Stimulated activated naive B cell treated with anti-CD40 and anti-IgM and Interleukin-4, amounts not matched to agents 10 μg/mL and 1 μg/mL and 100 μg/mL, for 72 hours (primary cell): ENCODE results near the gene CNPY1.
"Not testable (repeated sequence)": the region's sequence is repeated elsewhere in the genome, so short reads cannot be mapped to it uniquely, and the experiment has no call there.

Experiments
- ATAC-seq, 2 donors: fragments of 150-1000 bp; cut with Tn5 transposase; replicated peaks; 2 replicates each; pipeline ENCODE4 v1.10.0; 2021; ENCODE audit warnings: moderate library complexity in 1 of 2
- DNase-seq: peaks from one replicate; pipeline ENCODE4 v3.0.0; 2021
- H3K27ac Mint-ChIP-seq: one replicate; pipeline ENCODE4 v1.8.0; 2022; ENCODE audit warnings: mild to moderate bottlenecking, mixed read lengths
- H3K27me3 Mint-ChIP-seq, 2 donors: one replicate each; pipeline ENCODE4 v1.8.0; 2022; ENCODE audit warnings: mixed read lengths in 2 of 2
- H3K36me3 Mint-ChIP-seq, 2 donors: one replicate each; pipeline ENCODE4 v1.8.0; 2022; ENCODE audit warnings: mixed read lengths in 2 of 2, mild to moderate bottlenecking in 1 of 2
- H3K4me1 Mint-ChIP-seq, 2 donors: one replicate each; pipeline ENCODE4 v1.8.0; 2022; ENCODE audit warnings: mixed read lengths in 2 of 2, mild to moderate bottlenecking in 1 of 2
- H3K4me3 Mint-ChIP-seq, 2 donors: one replicate each; pipeline ENCODE4 v1.8.0; 2022; ENCODE audit warnings: mild to moderate bottlenecking in 2 of 2, mixed read lengths in 2 of 2, moderate library complexity in 1 of 2
- H3K9me3 Mint-ChIP-seq, 2 donors: one replicate each; pipeline ENCODE4 v1.8.0; 2022; ENCODE audit warnings: mixed read lengths in 2 of 2, mild to moderate bottlenecking in 1 of 2

CNPY1 gene

GRCh38 chr7:155570991-155571390 lies 24.6 kb upstream of the CNPY1 start:
- H3K36me3 Mint-ChIP-seq, result no peaks in the 10 kb centered on the region
- H3K27ac Mint-ChIP-seq, result no peak overlapping the region
- DNase-seq, result no peak
- no peaks in the 10 kb centered on the region for H3K4me1 Mint-ChIP-seq
- ATAC-seq, result no peak
- peaks cover 15 to 22% of the 10 kb centered on the region in 2 donors for H3K27me3 Mint-ChIP-seq
- no peak overlapping the region for H3K4me3 Mint-ChIP-seq
- H3K9me3 Mint-ChIP-seq, result no peaks in the 10 kb centered on the region

DNA sequence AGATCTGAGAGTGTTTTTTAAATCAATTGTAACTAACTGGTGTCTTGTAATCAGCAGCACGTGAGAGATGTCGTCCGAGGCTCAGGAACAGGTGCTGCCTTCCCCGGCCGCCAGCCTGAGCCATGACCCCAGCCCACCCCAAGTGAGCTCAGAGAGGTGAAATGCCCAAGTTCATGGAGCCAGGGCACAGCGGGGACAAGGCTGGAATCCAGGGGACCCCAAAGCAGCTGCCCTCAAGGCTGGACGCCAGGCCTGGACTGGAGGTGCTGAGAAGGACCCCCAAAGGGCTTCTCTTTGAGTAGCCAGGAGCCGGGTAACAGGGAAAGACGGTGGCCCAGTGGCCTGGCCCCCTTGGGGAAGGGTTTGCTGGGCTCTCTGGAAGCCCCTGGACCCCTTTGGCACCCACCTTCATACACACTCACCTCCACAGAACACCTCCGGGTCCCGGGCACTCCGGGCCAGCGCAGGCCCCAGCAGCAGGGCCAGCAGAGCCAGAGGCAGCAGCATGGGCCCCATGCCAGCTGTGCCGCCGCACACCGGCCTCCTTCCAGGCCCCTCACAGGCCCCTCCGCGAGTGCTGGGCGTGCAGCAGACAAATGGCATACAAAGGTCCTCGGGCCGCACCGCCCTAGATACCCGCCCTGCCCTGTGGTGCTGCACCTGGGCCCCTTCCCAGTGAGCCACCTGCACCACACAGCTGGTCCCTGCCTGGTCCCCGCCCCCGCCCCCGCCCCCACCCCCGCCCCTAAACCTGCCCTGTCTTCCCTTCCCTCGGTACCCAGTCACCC lies 24.0 kb upstream of the CNPY1 start:
- Mint-ChIP-seq H3K36me3 (no peaks in the 10 kb centered on the region), H3K9me3 (no peaks in the 10 kb centered on the region), H3K4me3 (no peak overlapping the region), H3K27me3 (peaks cover 15 to 22% of the 10 kb centered on the region in 2 donors), H3K27ac (peak overlapping the region; percentile 52), H3K4me1 (no peaks in the 10 kb centered on the region)
- DNase-seq (no peak), ATAC-seq (no peak)

- Mint-ChIP-seq H3K4me1 (no peaks in the 10 kb centered on the region), H3K36me3 (no peaks in the 10 kb centered on the region), H3K27me3 (peaks cover 15 to 21% of the 10 kb centered on the region in 2 donors), H3K9me3 (no peaks in the 10 kb centered on the region), H3K4me3 (no peak overlapping the region), H3K27ac (peak overlapping the region; percentile 52)
- DNase-seq (no peak), ATAC-seq (no peak)
Measured at GRCh38 chr7:155569681-155570080, 23.3 kb upstream of the CNPY1 start.

GRCh38 chr7:155568842-155569494 lies 22.6 kb upstream of the CNPY1 start:
- ATAC-seq (no peak), DNase-seq (no peak)
- Mint-ChIP-seq H3K9me3 (no peaks in the 10 kb centered on the region), H3K27ac (no peak overlapping the region), H3K27me3 (peaks cover 15 to 17% of the 10 kb centered on the region in 2 donors), H3K4me1 (no peaks in the 10 kb centered on the region), H3K4me3 (no peak overlapping the region), H3K36me3 (no peaks in the 10 kb centered on the region)

- H3K4me1 Mint-ChIP-seq, result no peaks in the 10 kb centered on the region
- H3K36me3 Mint-ChIP-seq, result no peaks in the 10 kb centered on the region
- H3K27me3 Mint-ChIP-seq, result peaks cover 15 to 17% of the 10 kb centered on the region in 2 donors
- no peak for DNase-seq
- H3K4me3 Mint-ChIP-seq, result no peak overlapping the region
- H3K9me3 Mint-ChIP-seq, result no peaks in the 10 kb centered on the region
- no peak for ATAC-seq
- H3K27ac Mint-ChIP-seq, result no peak overlapping the region
Measured at GRCh38 chr7:155568333-155568660, 21.9 kb upstream of the CNPY1 start.

DNA sequence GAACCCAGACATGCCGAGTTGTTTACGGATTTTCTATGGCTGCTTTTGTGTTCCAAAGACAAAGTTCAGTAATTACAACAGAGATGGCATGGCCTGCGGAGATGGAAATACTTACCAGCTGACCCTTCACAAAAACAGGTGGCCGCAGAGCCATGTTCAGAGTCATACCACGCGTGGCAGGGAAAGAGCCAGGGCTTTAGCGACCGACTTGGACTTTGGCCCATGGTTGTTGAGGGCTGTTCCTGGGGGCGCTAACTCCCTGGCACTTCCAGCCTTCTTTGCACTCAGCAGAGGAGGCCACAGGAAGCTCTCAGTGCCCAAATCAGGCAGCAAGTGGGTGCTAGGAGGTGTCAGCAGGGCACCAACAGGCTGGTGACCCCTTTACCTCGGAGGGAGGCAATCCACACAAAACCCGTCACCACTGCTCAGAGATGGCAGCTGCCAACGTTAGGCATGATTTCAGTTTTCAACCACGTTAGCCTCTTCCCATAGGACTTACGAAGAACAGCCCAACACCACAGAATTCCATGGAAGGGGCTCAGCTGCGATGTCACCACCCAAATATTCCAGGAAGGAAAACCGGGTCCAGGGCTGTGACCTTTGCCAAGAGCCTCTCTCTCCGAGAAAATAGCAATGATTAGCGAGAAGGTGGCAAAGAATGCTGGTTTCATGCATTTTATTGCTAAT lies 21.4 kb upstream of the CNPY1 start:
- Mint-ChIP-seq H3K27me3 (peaks cover 14 to 16% of the 10 kb centered on the region in 2 donors), H3K36me3 (no peaks in the 10 kb centered on the region), H3K4me3 (no peak overlapping the region), H3K9me3 (no peaks in the 10 kb centered on the region), H3K27ac (no peak overlapping the region), H3K4me1 (no peaks in the 10 kb centered on the region)
- ATAC-seq (no peak), DNase-seq (no peak)

- no peak overlapping the region for H3K4me3 Mint-ChIP-seq
- no peaks in the 10 kb centered on the region for H3K4me1 Mint-ChIP-seq
- DNase-seq, result no peak
- H3K27me3 Mint-ChIP-seq, result peaks cover 4% of the 10 kb centered on the region in 2 donors
- no peaks in the 10 kb centered on the region for H3K36me3 Mint-ChIP-seq
- H3K27ac Mint-ChIP-seq, result no peak overlapping the region
- ATAC-seq, result no peak
- H3K9me3 Mint-ChIP-seq, result no peaks in the 10 kb centered on the region
Measured at GRCh38 chr7:155566011-155566836, 19.9 kb upstream of the CNPY1 start.

- Mint-ChIP-seq H3K9me3 (no peaks in the 10 kb centered on the region), H3K4me1 (no peaks in the 10 kb centered on the region), H3K36me3 (no peaks in the 10 kb centered on the region), H3K27me3 (peaks cover 7 to 8% of the 10 kb centered on the region in 2 donors), H3K27ac (no peak overlapping the region), H3K4me3 (no peak overlapping the region)
- no peak for ATAC-seq
- DNase-seq, result no peak
Measured at GRCh38 chr7:155565596-155565995, 19.2 kb upstream of the CNPY1 start.

DNA sequence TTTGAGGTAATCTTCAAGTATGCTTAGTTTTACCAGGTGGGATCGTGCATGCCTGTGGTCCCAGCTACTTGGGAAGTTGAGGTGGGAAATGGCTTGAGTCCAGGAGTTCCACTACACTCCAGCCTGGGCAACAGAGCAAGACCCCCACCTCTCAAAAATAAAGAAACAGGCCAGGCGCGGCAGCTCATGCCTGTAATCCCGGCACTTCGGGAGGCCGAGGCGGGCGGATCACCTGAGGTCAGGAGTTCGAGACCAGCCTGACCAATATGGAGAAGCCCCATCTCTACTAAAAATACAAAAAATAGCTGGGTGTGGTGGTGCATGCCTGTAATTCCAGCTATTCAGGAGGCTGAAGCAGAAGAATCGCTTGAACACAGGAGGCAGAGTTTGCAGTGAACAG lies 16.6 kb upstream of the CNPY1 start:
- not testable (repeated sequence) for DNase-seq, H3K36me3 Mint-ChIP-seq
- H3K27me3 Mint-ChIP-seq, result peaks cover 15 to 26% of the 10 kb centered on the region in 2 donors

DNA sequence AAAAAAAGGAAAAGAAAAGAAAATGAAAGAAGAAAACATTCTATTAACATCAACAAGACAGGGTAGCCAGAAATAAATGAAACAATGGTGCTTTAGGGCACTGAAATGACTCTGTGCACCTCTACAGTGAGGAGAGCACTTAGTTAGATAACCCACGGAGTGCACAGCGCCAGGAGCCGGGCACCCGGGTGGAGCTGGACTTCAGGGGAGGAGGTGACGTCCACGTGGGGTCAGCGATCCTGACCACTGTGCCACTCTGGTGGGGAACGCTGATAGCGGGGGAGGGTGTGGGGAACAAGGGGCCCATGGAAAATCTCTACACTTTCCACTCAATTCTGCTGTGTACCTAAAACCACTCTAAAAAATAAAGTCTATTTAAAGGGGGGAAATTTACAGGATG lies 15.7 kb upstream of the CNPY1 start:
- Mint-ChIP-seq H3K9me3 (no peaks in the 10 kb centered on the region), H3K36me3 (no peaks in the 10 kb centered on the region), H3K4me1 (no peaks in the 10 kb centered on the region), H3K27ac (no peak overlapping the region), H3K27me3 (peaks cover 19 to 26% of the 10 kb centered on the region in 2 donors), H3K4me3 (no peak overlapping the region)
- DNase-seq (no peak), ATAC-seq (no peak)

More for the DNA sequence above, 16.6 kb upstream of the CNPY1 start:
- H3K4me1 Mint-ChIP-seq, H3K4me3 Mint-ChIP-seq, ATAC-seq, H3K27ac Mint-ChIP-seq, H3K9me3 Mint-ChIP-seq: not testable (repeated sequence)

DNA sequence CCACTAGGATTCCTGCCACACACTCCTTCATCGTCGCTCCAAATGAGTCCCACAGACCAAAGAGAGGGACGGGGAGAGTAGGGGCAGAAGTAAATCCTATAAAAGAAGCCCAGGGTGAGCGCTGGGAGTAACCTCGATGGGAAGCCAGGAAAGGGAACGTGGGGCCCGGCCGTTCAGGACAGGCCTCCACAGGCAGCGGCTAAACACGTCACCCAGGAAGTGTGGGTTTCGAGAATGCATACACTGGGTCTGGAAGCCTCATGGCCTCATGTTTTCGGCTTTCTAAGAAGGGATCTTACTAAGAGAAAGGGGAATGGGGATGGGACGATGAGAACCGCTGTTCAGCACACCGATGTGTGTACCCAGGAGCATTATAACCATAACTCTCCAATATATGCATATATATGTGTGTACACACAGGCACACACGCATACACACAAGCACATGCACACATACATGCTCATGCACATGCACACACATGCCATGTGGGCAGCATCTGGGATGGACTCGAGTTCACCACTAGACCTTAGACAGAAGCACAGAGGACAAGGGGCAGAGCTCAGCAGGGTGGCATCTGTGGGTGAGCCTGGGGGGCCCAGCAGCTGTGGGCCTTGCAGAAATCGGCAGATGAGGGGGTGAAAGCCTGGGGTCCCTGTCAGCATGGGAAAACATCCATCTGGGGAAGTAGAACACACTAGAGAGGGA lies 14.8 kb upstream of the CNPY1 start:
- Mint-ChIP-seq H3K4me3 (no peak overlapping the region), H3K27me3 (peaks cover 24 to 26% of the 10 kb centered on the region in 2 donors), H3K27ac (no peak overlapping the region), H3K4me1 (no peaks in the 10 kb centered on the region), H3K9me3 (no peaks in the 10 kb centered on the region), H3K36me3 (no peaks in the 10 kb centered on the region)
- DNase-seq (no peak), ATAC-seq (no peak)

- Mint-ChIP-seq H3K27ac (no peak overlapping the region), H3K36me3 (no peaks in the 10 kb centered on the region), H3K9me3 (no peaks in the 10 kb centered on the region), H3K4me3 (no peak overlapping the region), H3K27me3 (peaks cover 24 to 26% of the 10 kb centered on the region in 2 donors), H3K4me1 (no peaks in the 10 kb centered on the region)
- ATAC-seq, result no peak
- DNase-seq, result no peak
Measured at GRCh38 chr7:155560196-155560885, 14.0 kb upstream of the CNPY1 start.

- Mint-ChIP-seq H3K4me1 (no peaks in the 10 kb centered on the region), H3K27ac (no peak overlapping the region), H3K36me3 (no peaks in the 10 kb centered on the region), H3K4me3 (no peak overlapping the region), H3K9me3 (peaks cover 0 to under 1% of the 10 kb centered on the region in 2 donors), H3K27me3 (peaks cover 28 to 31% of the 10 kb centered on the region in 2 donors)
- no peak for DNase-seq
- peak in 1 of 2 donors; percentile 33 for ATAC-seq
Measured at GRCh38 chr7:155559519-155560108, 13.3 kb upstream of the CNPY1 start.
